K562 (cell line): Measurements from ENCODE around the gene TSGA10. TPM values are rescaled to one million over a fixed set of nuclear protein-coding genes. Genes with fewer than 3 reads are reported as not detected.

Source experiments
- CTCF ChIP-seq, 3 experiments: IDR thresholded peaks in 2 of 3; conservative IDR thresholded peaks in 1 of 3; 2 replicates each; pipeline ENCODE4 v1.5.1; 2011 to 2012; ENCODE audit warnings: low read length in 3 of 3, mild to moderate bottlenecking in 3 of 3, control low read depth in 2 of 3, improper control_type of control experiment in 1 of 3, inconsistent platforms in 1 of 3, low read depth in 1 of 3, mixed read lengths in 1 of 3, moderate library complexity in 1 of 3; ENCODE audit not compliant: insufficient read depth in 2 of 3
- DIDO1 ChIP-seq: fragments of 450-650 bp; IDR thresholded peaks from 2 replicates; pipeline ENCODE4 v1.6.1; 2016; ENCODE audit warnings: low read depth, missing biosample characterization, missing genetic modification characterization
- E2F6 ChIP-seq, 2 experiments: IDR thresholded peaks; 2 replicates each; pipeline ENCODE4 v1.6.1; 2011; ENCODE audit warnings: borderline replicate concordance in 1 of 2, control low read depth in 1 of 2, low read depth in 1 of 2, low read length in 1 of 2, mild to moderate bottlenecking in 1 of 2, mixed read lengths in 1 of 2, moderate library complexity in 1 of 2; ENCODE audit not compliant: insufficient read depth in 1 of 2, insufficient read length in 1 of 2, poor library complexity in 1 of 2, severe bottlenecking in 1 of 2; ENCODE audit errors: extremely low read depth in 1 of 2
- HNRNPLL ChIP-seq: fragments of 200-400 bp; formaldehyde crosslinking; IDR thresholded peaks from 2 replicates; pipeline ENCODE4 v1.6.1; 2017; ENCODE audit warnings: low read length, low read depth, mild to moderate bottlenecking; ENCODE audit not compliant: poor library complexity, severe bottlenecking
- MAFK ChIP-seq: IDR thresholded peaks from 2 replicates; pipeline ENCODE4 v1.6.1; 2011; ENCODE audit warnings: low read length, improper control_type of control experiment
- NUFIP1 ChIP-seq: fragments of 450-650 bp; IDR thresholded peaks from 2 replicates; pipeline ENCODE4 v1.6.1; 2018; ENCODE audit not compliant: partially characterized antibody
- PCBP1 ChIP-seq: fragments of 200-400 bp; formaldehyde crosslinking; IDR thresholded peaks from 2 replicates; pipeline ENCODE4 v1.6.1; 2018; ENCODE audit warnings: mild to moderate bottlenecking, low read depth, low read length; ENCODE audit not compliant: poor library complexity, severe bottlenecking
- RUNX1 ChIP-seq: sonication (generic); IDR thresholded peaks from 2 replicates; pipeline ENCODE4 v1.6.1; 2016; ENCODE audit warnings: antibody characterized with exemption, low read depth
- SETDB1 ChIP-seq: IDR thresholded peaks from one replicate; pipeline ENCODE4 v1.6.1; 2012; ENCODE audit warnings: low read length, control low read depth, inconsistent platforms
- STAT5A ChIP-seq: IDR thresholded peaks from 2 replicates; pipeline ENCODE4 v1.6.1; 2012; ENCODE audit warnings: low read length, inconsistent platforms, borderline replicate concordance
- XRCC3 ChIP-seq: fragments of 450-650 bp; IDR thresholded peaks from 2 replicates; pipeline ENCODE4 v1.6.1; 2017; ENCODE audit warnings: mild to moderate bottlenecking, moderate library complexity
- ZBTB40 ChIP-seq, 2 experiments: fragments of 450-650 bp in 1 of 2; sonication (generic) in 1 of 2; formaldehyde crosslinking in 1 of 2; IDR thresholded peaks; 2 replicates each; pipeline versions ENCODE4 v1.7.1 to v1.9.0; 2016 to 2022; ENCODE audit warnings: inconsistent platforms in 1 of 2, mild to moderate bottlenecking in 1 of 2, missing genetic modification reagents in 1 of 2
- polyA plus RNA-seq, 8 experiments: library from polyadenylated mRNA; depleted of rRNA in 4 of 8; stranded (reverse) in 5 of 8; unstranded in 3 of 8; fragments of >200 nt; fragmentation: Nextera tagmentation in 2 of 8; fragmentation: Illumina TruSeq in 1 of 8; extraction: Ambion mirVana in 2 of 8; extraction: Trizol in 1 of 8; gene quantifications; 2 replicates each; pipeline versions ENCODE4 v1.2.1 to v1.2.3, GENCODE V29; 2011 to 2014; ENCODE audit warnings: inconsistent platforms in 1 of 8, missing spikeins in 1 of 8
- total RNA-seq, 7 experiments: library from RNA; depleted of rRNA in 6 of 7; stranded (reverse); fragments of >200 nt in 6 of 7; fragmentation: Illumina TruSeq in 2 of 7; extraction: Trizol in 2 of 7; gene quantifications; 2 replicates each; pipeline versions ENCODE4 v1.2.1 to v1.2.3, GENCODE V29; 2011 to 2021; ENCODE audit warnings: low replicate concordance in 1 of 7

TSGA10 gene
- total and polyA plus RNA-seq, 9 of the 15 experiments (the other 6 are each of a cell fraction or from before 2014, with no cell fraction given): 2.1 to 11.3 (median 3.2) TPM

- no peak for TF ChIP-seq MAFK
- TF ChIP-seq XRCC3: no peak
- peak; percentile 56 to 78 for TF ChIP-seq E2F6 (IDR thresholded peaks at IDR 0.05; ENCODE audit: borderline replicate concordance in 1 of 2, extremely low read depth in 1 of 2, insufficient read depth in 1 of 2, insufficient read length in 1 of 2, low read depth in 1 of 2, low read length in 1 of 2, poor library complexity in 1 of 2, severe bottlenecking in 1 of 2)
- peak; percentile 95 for TF ChIP-seq DIDO1
- TF ChIP-seq CTCF (IDR thresholded peaks at IDR 0.05 in 2 of 3, conservative IDR thresholded peaks at IDR 0.05 in 1 of 3; ENCODE audit: insufficient read depth in 2 of 3, low read depth in 1 of 3, low read length in 3 of 3): peak in 1 of 3 experiments; percentile 13; a peak in 1 of 6 replicates
- peak; percentile 60 for TF ChIP-seq HNRNPLL
- TF ChIP-seq ZBTB40 (IDR thresholded peaks at IDR 0.05): peak; percentile 98
- TF ChIP-seq ZBTB40 (CRISPR knock-in tag; IDR thresholded peaks at IDR 0.05): no peak
- TF ChIP-seq RUNX1: no peak
- no peak for TF ChIP-seq PCBP1
- no peak for TF ChIP-seq SETDB1
- TF ChIP-seq STAT5A: peak; percentile 45; the same call in 1 of the 2 replicates
- no peak for TF ChIP-seq NUFIP1
Measured at GRCh38 chr2:99180755-99181623, 26.2 kb upstream of the TSGA10 start, which contains the start of the genes MITD1 and MRPL30 (continued).
